ENCODE measurements around the gene ADRA1B.
A peak's percentile ranks its signal among the peaks of the same experiment; 100 is the strongest.
"Not testable (repeated sequence)": the region's sequence is repeated elsewhere in the genome, so short reads cannot be mapped to it uniquely, and the experiment has no call there.

The ADRA1B gene

GRCh38 chr5:159971931-159972461 lies 55.7 kb downstream of the ADRA1B start:
- no peak for DNase-seq

GRCh38 chr5:159972538-159973362 lies 56.5 kb downstream of the ADRA1B start:
- no peak for DNase-seq

GRCh38 chr5:159975462-159976019 lies 59.3 kb downstream of the ADRA1B start:
- DNase-seq: no peak

GRCh38 chr5:159976921-159977320 lies 60.6 kb downstream of the ADRA1B start:
- DNase-seq: no peak

- no peak for DNase-seq
Measured at GRCh38 chr5:159978358-159978757, 62.1 kb downstream of the ADRA1B start.

- DNase-seq: no peak
Measured at GRCh38 chr5:159982421-159983173, 66.3 kb downstream of the ADRA1B start.

- DNase-seq: peak; percentile 71
Measured at GRCh38 chr5:159987031-159987674, 70.9 kb downstream of the ADRA1B start.

GRCh38 chr5:159990506-159990905 lies 74.2 kb downstream of the ADRA1B start:
- DNase-seq: no peak

GRCh38 chr5:159992566-159992965 lies 76.3 kb downstream of the ADRA1B start:
- DNase-seq: no peak

GRCh38 chr5:159993194-159993593 lies 76.9 kb downstream of the ADRA1B start:
- DNase-seq: no peak

GRCh38 chr5:159995907-159996306 lies 79.6 kb downstream of the ADRA1B start:
- DNase-seq: no peak

GRCh38 chr5:160001457-160001856 lies 85.2 kb downstream of the ADRA1B start:
- DNase-seq: no peak

- DNase-seq: no peak
Measured at GRCh38 chr5:160007514-160007913, 91.2 kb downstream of the ADRA1B start.

GRCh38 chr5:160008529-160008876 lies 92.2 kb downstream of the ADRA1B start:
- not testable (repeated sequence) for DNase-seq

- DNase-seq: peak; percentile 96
Measured at GRCh38 chr5:160008877-160009590, 92.8 kb downstream of the ADRA1B start, which contains the start of gene TTC1. TSS of gene TTC1 (plus strand) at chr5:160009139. CDS start at chr5:160010529, 1,390 bp downstream.

GRCh38 chr5:160009591-160009989 lies 93.3 kb downstream of the ADRA1B start:
- DNase-seq: no peak

- DNase-seq: no peak
Measured at GRCh38 chr5:160011471-160011870, 95.2 kb downstream of the ADRA1B start.

- DNase-seq: not testable (repeated sequence)
Measured at GRCh38 chr5:160014197-160014596, 97.9 kb downstream of the ADRA1B start.

GRCh38 chr5:160018945-160019625 lies 102.8 kb downstream of the ADRA1B start:
- no peak for DNase-seq

GRCh38 chr5:160020266-160020770 lies 104.0 kb downstream of the ADRA1B start:
- DNase-seq: no peak

- no peak for DNase-seq
Measured at GRCh38 chr5:160020964-160021363, 104.7 kb downstream of the ADRA1B start.

Measured in activated CD4-positive, alpha-beta T cell treated with anti-CD3 and anti-CD28 coated beads, Interleukin-2, amount 50 U/mL, for 16 hours (primary cell).